Smooth muscle cell (in vitro differentiated cells): ENCODE data around the gene CDH13. TPM values are rescaled to one million over a fixed set of nuclear protein-coding genes. Genes with fewer than 3 reads are reported as not detected.

Experiments used
- DNase-seq: peaks from one replicate; lab custom pipeline; 2025; ENCODE audit not compliant: unreplicated experiment; lab: John Stamatoyannopoulos, UW
- H2AFZ ChIP-seq: fragments of 200-600 bp; sonication (generic); 2 replicates; pipeline ENCODE4 v1.6.0; 2016; ENCODE audit warnings: antibody characterized with exemption, low read depth, mild to moderate bottlenecking
- H3F3A ChIP-seq: fragments of 200-600 bp; sonication (generic); 2 replicates; pipeline ENCODE4 v1.6.0; 2017; ENCODE audit warnings: antibody characterized with exemption, low read depth
- H3K27ac ChIP-seq: fragments of 200-600 bp; sonication (generic); 2 replicates; pipeline ENCODE4 v1.5.1; 2016; ENCODE audit warnings: low read depth, mild to moderate bottlenecking
- H3K27me3 ChIP-seq: fragments of 200-600 bp; sonication (generic); 2 replicates; pipeline ENCODE4 v1.6.1; 2016; ENCODE audit warnings: low read depth, mild to moderate bottlenecking
- H3K36me3 ChIP-seq: fragments of 200-600 bp; sonication (generic); 2 replicates; pipeline ENCODE4 v1.5.1; 2016; ENCODE audit warnings: low read depth
- H3K4me1 ChIP-seq: fragments of 200-600 bp; sonication (generic); 2 replicates; pipeline ENCODE4 v1.5.1; 2016; ENCODE audit warnings: low read depth
- H3K4me2 ChIP-seq: fragments of 200-600 bp; sonication (generic); 2 replicates; pipeline ENCODE4 v1.6.0; 2016; ENCODE audit warnings: mild to moderate bottlenecking
- H3K4me3 ChIP-seq: fragments of 200-600 bp; sonication (generic); 2 replicates; pipeline ENCODE4 v1.5.1; 2016; ENCODE audit warnings: mild to moderate bottlenecking
- H3K79me2 ChIP-seq: fragments of 200-600 bp; sonication (generic); 2 replicates; pipeline ENCODE4 v1.6.0; 2016; ENCODE audit warnings: low read depth, mild to moderate bottlenecking
- H3K9ac ChIP-seq: fragments of 200-600 bp; sonication (generic); 2 replicates; pipeline ENCODE4 v1.6.0; 2016; ENCODE audit warnings: low read depth
- H3K9me3 ChIP-seq: fragments of 200-600 bp; sonication (generic); replicated peaks from 2 replicates; pipeline ENCODE4 v1.5.1; 2016; ENCODE audit warnings: low read depth
- H4K20me1 ChIP-seq: fragments of 200-600 bp; sonication (generic); 2 replicates; pipeline ENCODE4 v1.6.0; 2016; ENCODE audit warnings: low read depth
- WGBS: methylation state at CpG from one replicate; pipeline ENCODE4 v1.1.7; 2016; ENCODE audit warnings: low lambda C conversion rate; 5-methylcytosine and 5-hydroxymethylcytosine counted together
- polyA plus RNA-seq: library from polyadenylated mRNA; unstranded; fragments of >200 nt; fragmentation: Nextera tagmentation; extraction: Ambion mirVana; gene quantifications from 2 replicates; pipeline ENCODE4 v1.2.1, GENCODE V29; 2016
- total RNA-seq: library from RNA; depleted of rRNA; stranded (reverse); fragments of >200 nt; gene quantifications from 2 replicates; pipeline ENCODE4 v1.2.3, GENCODE V29; 2014
- TF ChIP-seq, protein P1 (sequence below): fragments of 200-600 bp; sonication (generic); IDR thresholded peaks from 2 replicates; pipeline ENCODE4 v1.5.1; 2017; ENCODE audit warnings: borderline replicate concordance, mild to moderate bottlenecking, antibody characterized with exemption; ENCODE audit not compliant: insufficient read depth, poor library complexity, severe bottlenecking

CDH13 gene
- total and polyA plus RNA-seq, 2 experiments from 2014 or later = 12.1 to 32.2 TPM

DNA sequence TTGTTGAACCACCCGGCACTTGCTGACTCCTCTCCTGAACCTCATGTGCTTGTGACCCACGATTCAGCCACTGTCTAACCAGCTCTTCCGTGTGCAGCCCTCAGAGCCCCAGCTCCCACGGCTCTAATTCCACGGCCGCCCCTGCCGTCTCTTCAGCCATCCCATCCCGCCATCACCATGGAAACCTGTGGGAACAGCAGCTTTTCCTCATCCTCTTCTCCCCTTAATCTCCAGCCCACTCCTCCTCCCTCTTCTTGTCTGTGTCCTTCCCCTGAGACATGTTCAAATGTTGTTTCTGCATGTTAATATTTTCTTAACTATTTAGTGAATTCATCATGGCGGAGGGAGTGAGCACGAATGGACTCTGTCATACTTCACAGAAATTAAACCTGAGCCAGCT lies 285.2 kb downstream of the CDH13 start:
- Histone ChIP-seq H3K4me3 (no peak overlapping the region), H3K36me3 (no peaks in the 10 kb centered on the region), H3K4me1 (no peaks in the 10 kb centered on the region), H4K20me1 (no peaks in the 10 kb centered on the region), H3K27me3 (no peaks in the 10 kb centered on the region), H3K79me2 (no peaks in the 10 kb centered on the region), H3K9me3 (no peaks in the 10 kb centered on the region), H2AFZ (no peak overlapping the region), H3K4me2 (no peak overlapping the region), H3K9ac (no peak overlapping the region), H3K27ac (no peak overlapping the region), H3F3A (no peaks in the 10 kb centered on the region)
- WGBS = 93% methylated on average over 10 of the region's 10 CpGs
- no peak for DNase-seq
- TF ChIP-seq, protein P1, sequence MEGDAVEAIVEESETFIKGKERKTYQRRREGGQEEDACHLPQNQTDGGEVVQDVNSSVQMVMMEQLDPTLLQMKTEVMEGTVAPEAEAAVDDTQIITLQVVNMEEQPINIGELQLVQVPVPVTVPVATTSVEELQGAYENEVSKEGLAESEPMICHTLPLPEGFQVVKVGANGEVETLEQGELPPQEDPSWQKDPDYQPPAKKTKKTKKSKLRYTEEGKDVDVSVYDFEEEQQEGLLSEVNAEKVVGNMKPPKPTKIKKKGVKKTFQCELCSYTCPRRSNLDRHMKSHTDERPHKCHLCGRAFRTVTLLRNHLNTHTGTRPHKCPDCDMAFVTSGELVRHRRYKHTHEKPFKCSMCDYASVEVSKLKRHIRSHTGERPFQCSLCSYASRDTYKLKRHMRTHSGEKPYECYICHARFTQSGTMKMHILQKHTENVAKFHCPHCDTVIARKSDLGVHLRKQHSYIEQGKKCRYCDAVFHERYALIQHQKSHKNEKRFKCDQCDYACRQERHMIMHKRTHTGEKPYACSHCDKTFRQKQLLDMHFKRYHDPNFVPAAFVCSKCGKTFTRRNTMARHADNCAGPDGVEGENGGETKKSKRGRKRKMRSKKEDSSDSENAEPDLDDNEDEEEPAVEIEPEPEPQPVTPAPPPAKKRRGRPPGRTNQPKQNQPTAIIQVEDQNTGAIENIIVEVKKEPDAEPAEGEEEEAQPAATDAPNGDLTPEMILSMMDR = no peak

DNA sequence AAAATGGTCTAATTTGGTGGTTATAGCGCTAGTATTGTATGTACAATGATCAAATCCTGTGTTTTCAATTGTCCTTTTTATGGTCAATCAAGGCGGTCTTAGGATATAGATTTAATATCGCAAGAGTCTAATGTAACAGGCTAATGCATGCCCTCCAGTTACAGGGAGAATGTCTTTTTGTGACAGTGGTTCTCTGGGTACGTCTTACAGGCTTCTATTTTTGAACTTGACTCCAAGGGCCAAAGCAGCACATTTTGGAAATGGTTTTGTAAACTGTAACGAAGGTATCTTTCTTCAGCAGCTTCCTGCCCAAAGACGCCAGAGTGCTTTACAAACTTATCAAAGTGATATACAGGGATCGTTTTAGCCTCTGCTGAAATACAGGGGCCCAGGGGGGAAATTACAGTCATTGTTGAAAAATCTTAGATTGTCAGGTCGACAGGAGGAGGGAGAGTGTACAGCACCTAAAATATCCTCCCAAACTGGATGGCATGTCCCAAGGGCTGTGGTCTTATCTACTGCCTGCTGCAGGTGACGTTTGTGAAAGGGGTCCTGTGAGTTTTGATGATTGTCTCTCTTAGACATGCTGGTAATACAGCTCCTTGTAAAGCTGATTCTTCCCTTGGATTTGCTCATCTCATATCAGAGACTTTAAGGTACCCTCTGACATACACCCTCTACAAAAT lies 288.5 kb downstream of the CDH13 start:
- no peak overlapping the region for H3K4me3 ChIP-seq
- TF ChIP-seq, protein P1 = no peak
- DNase-seq = no peak
- H3K4me2 ChIP-seq = no peak overlapping the region
- no peak overlapping the region for H3K9ac ChIP-seq
- no peaks in the 10 kb centered on the region for H3K4me1 ChIP-seq
- no peaks in the 10 kb centered on the region for H3K9me3 ChIP-seq
- H4K20me1 ChIP-seq = no peaks in the 10 kb centered on the region
- H3F3A ChIP-seq = no peaks in the 10 kb centered on the region
- H3K36me3 ChIP-seq = no peaks in the 10 kb centered on the region
- peaks cover 4% of the 10 kb centered on the region for H3K27me3 ChIP-seq
- H3K79me2 ChIP-seq = no peaks in the 10 kb centered on the region
- no peak overlapping the region for H2AFZ ChIP-seq
- 89% methylated on average over 9 of the region's 9 CpGs for WGBS
- no peak overlapping the region for H3K27ac ChIP-seq

DNA sequence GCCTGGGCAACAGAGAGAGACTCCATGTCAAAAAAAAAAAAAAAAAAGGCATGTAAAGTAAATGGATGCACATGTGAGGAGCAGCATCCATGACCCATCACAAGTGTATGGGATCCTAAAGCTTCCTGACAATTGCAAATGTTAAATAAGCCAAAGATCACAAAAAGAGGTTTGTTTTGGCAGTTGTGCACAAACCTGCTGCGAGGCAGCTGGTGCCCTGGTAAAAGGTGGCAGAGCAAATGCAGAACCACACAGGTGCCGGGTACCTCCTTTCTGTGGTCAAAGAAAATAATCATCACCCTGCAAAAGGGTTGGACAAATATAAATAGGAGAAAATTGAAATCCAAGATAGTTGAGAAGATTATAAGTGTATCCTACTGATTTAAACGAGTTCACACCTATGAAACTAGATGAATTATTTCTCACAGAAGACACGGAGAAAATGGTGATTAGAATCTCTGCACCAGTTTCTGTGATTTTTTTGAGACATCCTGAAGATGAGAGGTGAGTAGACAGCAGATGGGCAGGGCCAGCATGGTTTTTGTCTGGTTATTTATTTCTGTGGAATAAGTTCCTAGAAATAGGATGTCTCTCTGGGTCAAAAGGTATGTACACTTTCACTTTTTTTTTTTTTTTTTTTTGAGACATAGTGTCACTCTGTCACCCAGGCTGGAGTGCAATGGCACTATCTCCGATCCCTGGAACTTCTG lies 291.3 kb downstream of the CDH13 start:
- H3K79me2 ChIP-seq = no peaks in the 10 kb centered on the region
- H3K4me3 ChIP-seq = no peak overlapping the region
- H3K9ac ChIP-seq = no peak overlapping the region
- H4K20me1 ChIP-seq = no peaks in the 10 kb centered on the region
- no peak overlapping the region for H3K27ac ChIP-seq
- H3K4me2 ChIP-seq = no peak overlapping the region
- WGBS = 94% methylated on average over 5 of the region's 5 CpGs
- no peak overlapping the region for H2AFZ ChIP-seq
- TF ChIP-seq, protein P1 = no peak
- no peaks in the 10 kb centered on the region for H3K4me1 ChIP-seq
- H3K36me3 ChIP-seq = no peaks in the 10 kb centered on the region
- peaks cover 4% of the 10 kb centered on the region for H3K27me3 ChIP-seq
- no peak for DNase-seq
- H3K9me3 ChIP-seq = no peaks in the 10 kb centered on the region
- no peaks in the 10 kb centered on the region for H3F3A ChIP-seq
